Ovary (tissue), 9 donors: ENCODE measurements around the gene TAF3. TPM values are rescaled to one million over a fixed set of nuclear protein-coding genes. Genes with fewer than 3 reads are reported as not detected.

ENCODE experiments used
- DNase-seq, 5 donors: peaks; one replicate each; pipeline ENCODE4 v3.0.0-alpha.2; 2019 to 2020
- H3K27ac ChIP-seq, 2 donors: fragments of 200-600 bp; one replicate each; pipeline versions ENCODE4 v1.5.1 to v1.8.0; 2019 to 2022
- H3K27me3 ChIP-seq: fragments of 200-600 bp; one replicate; pipeline ENCODE4 v1.8.0; 2022
- H3K36me3 ChIP-seq: fragments of 200-600 bp; sonication (generic); one replicate; pipeline ENCODE4 v1.5.1; 2019
- H3K4me1 ChIP-seq: one replicate; pipeline ENCODE4 v1.8.1; 2013; ENCODE audit warnings: mild to moderate bottlenecking, moderate library complexity; ENCODE audit not compliant: insufficient read depth
- H3K4me3 ChIP-seq: fragments of 200-600 bp; sonication (generic); one replicate; pipeline ENCODE4 v1.5.1; 2017
- H3K9me3 ChIP-seq, 2 donors: fragments of 200-600 bp in 1 of 2; sonication (generic) in 1 of 2; one replicate each; pipeline versions ENCODE4 v1.5.1 to v1.8.1; 2013 to 2019; ENCODE audit warnings: mild to moderate bottlenecking in 1 of 2, moderate library complexity in 1 of 2
- EP300 ChIP-seq: sonication (generic); formaldehyde crosslinking; IDR thresholded peaks from one replicate; pipeline ENCODE4 v1.6.1; 2017; ENCODE audit warnings: antibody characterized with exemption
- POLR2A ChIP-seq: fragments of 450-650 bp; IDR thresholded peaks from one replicate; pipeline ENCODE4 v1.6.1; 2017; ENCODE audit warnings: antibody characterized with exemption, mild to moderate bottlenecking, moderate library complexity
- WGBS, 3 donors: extraction: QIAGEN DNeasy Blood & Tissue Kit in 1 of 3; methylation state at CpG; one replicate each; pipeline versions ENCODE4 v1.1.5 to v1.1.7; 2013 to 2017; 5-methylcytosine and 5-hydroxymethylcytosine counted together
- intact Hi-C, 4 donors: fragments of 100-400 bp; cut with DNase I; formaldehyde crosslinking; loops; one replicate each; pipeline versions ENCODE4 v1.11.0 to v1.15.1; 2022 to 2023
- polyA plus RNA-seq, 2 donors: library from polyadenylated mRNA; stranded (reverse); fragments of 200-250 nt in 1 of 2; fragments of 350-450 nt in 1 of 2; fragmentation: Illumina TruSeq in 1 of 2; extraction: RNeasy Lipid Tissue Mini Kit (QIAGEN cat#74804) in 1 of 2; gene quantifications; one replicate each; pipeline ENCODE4 v1.2.3, GENCODE V29; 2013 to 2014
- total RNA-seq, 7 donors: library from RNA; depleted of rRNA in 2 of 7; stranded (reverse); fragments of >200 nt in 2 of 7; fragmentation: NEBNext Ultra II Directional in 3 of 7; extraction: Animal tissue kit (Norgen Biotek cat#: 25700) in 3 of 7; gene quantifications; one replicate each; pipeline versions ENCODE4 v1.1.0 to v1.2.4, GENCODE V29; 2016 to 2023
- TF ChIP-seq, protein P1 (sequence below), 3 donors: fragments of 450-650 bp in 2 of 3; fragments of 200-600 bp in 1 of 3; IDR thresholded peaks; one replicate each; pipeline versions ENCODE4 v1.5.1 to v1.8.0; 2016 to 2022; ENCODE audit warnings: antibody characterized with exemption in 3 of 3, mild to moderate bottlenecking in 1 of 3
- donor health status: DM: no; HTN: no; CAD: no; lungs with moderate emphysema.
- donor health status: DM: no; HTN: no; CAD: no.
- donor health status: Bipolar disorder and iron deficiency.
- donor health status: DM: yes; HTN: yes; CAD: no.
- donor health status: DM: no; HTN: no; CAD: no.
- donor health status: DM: yes; HTN: yes; CAD: no.

TAF3 gene
- total and polyA plus RNA-seq, 9 donors: 7.1 to 15.9 (median 11.8) TPM

DNA sequence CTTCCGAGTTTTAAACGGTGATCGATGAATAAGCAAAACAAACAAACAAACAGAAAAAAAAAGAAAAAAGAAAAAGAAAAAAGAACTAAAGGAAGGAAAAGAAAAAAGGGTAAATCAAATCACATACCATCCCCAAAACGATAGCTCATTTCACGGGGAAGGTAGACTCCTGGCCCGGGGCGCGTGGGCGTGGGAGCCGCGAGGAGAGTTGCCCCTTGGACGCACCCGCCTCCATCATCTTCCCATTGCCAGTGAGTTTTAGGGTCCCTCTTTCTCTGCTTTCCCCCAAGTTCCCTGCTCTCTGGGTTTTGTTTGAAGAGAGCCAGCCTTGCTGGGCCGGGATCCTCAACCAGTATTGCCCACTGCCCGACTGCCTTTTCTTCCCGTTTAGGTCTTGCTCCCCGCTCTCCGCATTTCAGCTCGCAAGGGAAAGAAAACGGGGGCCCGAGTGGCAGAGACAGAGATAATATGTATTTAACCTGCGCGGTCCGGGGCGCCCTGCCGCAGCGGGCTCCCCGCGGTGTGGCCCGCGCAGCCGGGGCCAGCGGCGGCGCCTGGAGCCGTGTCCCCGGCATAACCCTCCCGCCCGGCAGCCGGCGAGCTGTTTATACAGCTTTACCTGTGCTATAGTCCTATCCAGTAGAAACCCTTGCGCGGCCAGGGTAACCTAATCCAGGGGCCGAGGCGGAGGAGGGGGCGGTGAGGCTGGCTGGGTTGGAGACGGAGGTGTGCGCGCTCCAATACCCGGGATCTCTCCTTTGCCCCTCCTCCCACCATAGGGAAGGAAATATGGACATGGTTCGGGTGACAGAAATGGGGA is 230.9 kb downstream of the TAF3 start:
- no peaks in the 10 kb centered on the region for H3K9me3 ChIP-seq
- TF ChIP-seq POLR2A: no peak
- TF ChIP-seq, protein P1, sequence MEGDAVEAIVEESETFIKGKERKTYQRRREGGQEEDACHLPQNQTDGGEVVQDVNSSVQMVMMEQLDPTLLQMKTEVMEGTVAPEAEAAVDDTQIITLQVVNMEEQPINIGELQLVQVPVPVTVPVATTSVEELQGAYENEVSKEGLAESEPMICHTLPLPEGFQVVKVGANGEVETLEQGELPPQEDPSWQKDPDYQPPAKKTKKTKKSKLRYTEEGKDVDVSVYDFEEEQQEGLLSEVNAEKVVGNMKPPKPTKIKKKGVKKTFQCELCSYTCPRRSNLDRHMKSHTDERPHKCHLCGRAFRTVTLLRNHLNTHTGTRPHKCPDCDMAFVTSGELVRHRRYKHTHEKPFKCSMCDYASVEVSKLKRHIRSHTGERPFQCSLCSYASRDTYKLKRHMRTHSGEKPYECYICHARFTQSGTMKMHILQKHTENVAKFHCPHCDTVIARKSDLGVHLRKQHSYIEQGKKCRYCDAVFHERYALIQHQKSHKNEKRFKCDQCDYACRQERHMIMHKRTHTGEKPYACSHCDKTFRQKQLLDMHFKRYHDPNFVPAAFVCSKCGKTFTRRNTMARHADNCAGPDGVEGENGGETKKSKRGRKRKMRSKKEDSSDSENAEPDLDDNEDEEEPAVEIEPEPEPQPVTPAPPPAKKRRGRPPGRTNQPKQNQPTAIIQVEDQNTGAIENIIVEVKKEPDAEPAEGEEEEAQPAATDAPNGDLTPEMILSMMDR (IDR thresholded peaks at IDR 0.05): no peak
- TF ChIP-seq EP300: no peak
- WGBS, 3 donors: 3 to 5% (median 4%) methylated on average over 51 of the region's 51 CpGs
- no peak overlapping the region for H3K27ac ChIP-seq
- no peak overlapping the region for H3K4me3 ChIP-seq
- no peaks in the 10 kb centered on the region for H3K36me3 ChIP-seq
- H3K4me1 ChIP-seq: peaks cover 15% of the 10 kb centered on the region
- no peak for DNase-seq
- intact Hi-C loops: no loop called here
- H3K27me3 ChIP-seq: peaks cover 7% of the 10 kb centered on the region

DNA sequence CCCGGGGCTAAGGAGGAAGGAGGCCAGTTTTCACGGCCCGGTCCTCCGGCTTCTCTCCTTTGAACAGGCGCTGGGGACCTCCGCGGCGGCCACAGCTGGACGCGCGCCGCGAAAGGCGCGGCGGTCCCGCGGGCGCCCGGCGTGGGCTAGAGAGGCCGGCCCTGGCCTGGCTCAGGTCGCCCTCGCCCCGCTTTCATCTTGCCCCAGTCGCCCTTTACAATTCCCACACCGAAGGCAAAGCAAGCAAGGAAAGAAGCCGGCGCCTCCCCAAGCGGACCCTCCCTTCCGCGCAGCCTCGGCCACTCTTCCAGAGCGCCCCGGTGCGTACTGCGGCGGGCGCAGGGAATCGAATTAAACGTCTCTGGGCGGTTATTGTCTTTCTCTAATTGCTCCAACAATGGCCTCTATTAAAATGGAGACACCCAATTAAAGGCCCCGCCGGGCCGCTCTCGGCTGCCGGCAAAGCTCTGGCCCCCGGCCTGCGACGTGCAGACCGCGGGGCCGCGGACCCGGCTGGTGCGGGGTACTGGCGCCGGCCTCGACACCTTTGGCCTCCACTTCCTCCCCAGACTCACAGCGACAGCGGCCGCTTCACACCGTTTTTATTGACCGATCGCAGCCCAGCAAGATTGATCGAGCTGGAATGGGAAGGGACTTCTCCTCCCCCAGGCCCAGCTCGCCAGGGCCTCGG is 231.7 kb downstream of the TAF3 start:
- H3K4me1 ChIP-seq: peaks cover 14% of the 10 kb centered on the region
- no peaks in the 10 kb centered on the region for H3K9me3 ChIP-seq
- H3K27me3 ChIP-seq: peaks cover 7% of the 10 kb centered on the region

DNA sequence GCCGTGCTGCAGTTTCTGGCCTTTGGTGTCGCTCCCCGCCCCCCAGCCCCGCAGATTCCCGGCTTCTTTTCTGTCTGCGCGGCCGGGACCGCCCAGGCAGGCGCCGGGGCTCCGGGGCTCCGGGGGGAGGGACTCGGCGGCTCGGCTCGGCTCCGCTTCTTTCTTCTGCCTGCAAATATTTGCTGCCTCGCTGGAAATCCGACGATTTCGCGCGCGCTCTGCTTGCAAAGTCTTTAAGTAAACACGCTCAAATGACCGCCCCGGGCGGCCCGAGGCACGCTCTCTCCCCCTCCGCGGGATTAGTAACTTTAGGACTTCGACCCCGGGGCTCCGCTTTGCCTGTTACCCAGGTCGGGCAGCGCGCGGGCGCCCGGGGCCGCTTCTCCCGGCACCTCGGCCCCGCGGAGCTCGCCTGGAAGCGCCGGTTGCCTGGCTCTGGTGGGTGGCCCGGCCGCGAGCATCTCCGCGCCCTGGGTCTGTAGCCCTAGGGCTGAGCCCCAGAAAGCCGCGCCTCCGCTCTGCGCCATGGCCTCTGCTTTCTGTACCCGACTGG is 232.3 kb downstream of the TAF3 start:
- intact Hi-C loops: no loop called here
- WGBS, 3 donors: 1 to 2% (median 2%) methylated on average over 52 to 60 of the region's 60 CpGs
- H3K27me3 ChIP-seq: peaks cover 7% of the 10 kb centered on the region
- H3K4me3 ChIP-seq: peak overlapping the region; percentile 12
- TF ChIP-seq POLR2A (no peak), EP300 (no peak)
- TF ChIP-seq, protein P1 (IDR thresholded peaks at IDR 0.05): no peak
- no peak for DNase-seq
- H3K36me3 ChIP-seq: no peaks in the 10 kb centered on the region
- H3K9me3 ChIP-seq: no peaks in the 10 kb centered on the region
- no peak overlapping the region for H3K27ac ChIP-seq
- H3K4me1 ChIP-seq: peaks cover 13% of the 10 kb centered on the region

More for the DNA sequence above, 231.7 kb downstream of the TAF3 start:
- DNase-seq: no peak
- Histone ChIP-seq H3K4me3 (peak overlapping the region; percentile 12), H3K36me3 (no peaks in the 10 kb centered on the region), H3K27ac (no peak overlapping the region)
- WGBS, 3 donors: 1 to 2% (median 2%) methylated on average over 68 of the region's 68 CpGs
- TF ChIP-seq, protein P1 (IDR thresholded peaks at IDR 0.05): no peak
- TF ChIP-seq EP300 (no peak), POLR2A (no peak)
- intact Hi-C loops: no loop called here

DNA sequence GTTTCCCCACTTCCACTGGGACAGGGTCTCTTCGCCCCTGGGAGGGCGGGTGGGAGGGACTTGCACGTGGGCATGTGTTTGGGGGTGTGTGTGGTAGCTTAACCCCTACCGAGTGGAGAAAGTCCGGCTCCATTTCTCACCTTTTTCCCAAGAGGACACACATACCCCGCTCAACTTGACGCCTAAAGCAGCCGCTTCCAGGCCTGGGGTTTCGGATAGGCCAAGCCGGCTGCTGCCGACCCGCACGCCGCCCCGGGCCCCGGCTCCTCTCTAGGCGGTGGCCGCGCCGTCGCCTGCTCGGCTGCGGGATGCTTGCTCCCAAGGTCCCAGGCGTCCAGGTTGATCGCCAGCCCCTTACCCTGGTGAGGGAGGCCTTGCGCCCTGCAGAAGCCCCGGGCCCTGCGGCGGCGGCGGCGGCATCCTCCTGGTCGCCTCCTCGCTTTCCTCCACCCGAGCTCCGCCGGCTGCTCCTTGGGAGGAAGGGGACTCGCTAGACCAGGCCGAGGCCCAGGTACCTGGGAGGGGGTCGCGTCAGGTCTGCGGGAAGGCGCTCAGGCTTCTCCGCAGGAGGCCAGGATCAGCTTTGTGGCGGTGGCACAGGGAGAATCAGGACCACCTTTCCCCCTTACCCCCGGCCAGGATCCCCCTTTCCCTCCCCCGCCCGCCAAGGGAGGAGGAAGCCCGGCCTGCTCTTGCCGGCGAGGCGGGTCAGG is 233.0 kb downstream of the TAF3 start:
- no peaks in the 10 kb centered on the region for H3K9me3 ChIP-seq
- DNase-seq: no peak
- peaks cover 7% of the 10 kb centered on the region for H3K27me3 ChIP-seq
- H3K27ac ChIP-seq: no peak overlapping the region
- 5 to 6% (median 5%) methylated on average over 37 to 51 of the region's 52 CpGs for WGBS, 3 donors
- intact Hi-C loops: no loop called here
- peaks cover 13% of the 10 kb centered on the region for H3K4me1 ChIP-seq
- H3K36me3 ChIP-seq: no peaks in the 10 kb centered on the region
- TF ChIP-seq, protein P1 (IDR thresholded peaks at IDR 0.05): no peak
- no peak for TF ChIP-seq POLR2A
- TF ChIP-seq EP300: no peak
- H3K4me3 ChIP-seq: no peak overlapping the region
